HG03432 (cell line): ENCODE results near the gene AHNAK2.
"Not testable (repeated sequence)": the region's sequence is repeated elsewhere in the genome, so short reads cannot be mapped to it uniquely, and the experiment has no call there.

Source experiments
- ATAC-seq: cut with Tn5 transposase; IDR thresholded peaks from one replicate; pipeline ENCODE4 v1.9.1; 2021; ENCODE audit warnings: mild to moderate bottlenecking, moderate library complexity; ENCODE audit not compliant: unreplicated experiment

The AHNAK2 gene

DNA sequence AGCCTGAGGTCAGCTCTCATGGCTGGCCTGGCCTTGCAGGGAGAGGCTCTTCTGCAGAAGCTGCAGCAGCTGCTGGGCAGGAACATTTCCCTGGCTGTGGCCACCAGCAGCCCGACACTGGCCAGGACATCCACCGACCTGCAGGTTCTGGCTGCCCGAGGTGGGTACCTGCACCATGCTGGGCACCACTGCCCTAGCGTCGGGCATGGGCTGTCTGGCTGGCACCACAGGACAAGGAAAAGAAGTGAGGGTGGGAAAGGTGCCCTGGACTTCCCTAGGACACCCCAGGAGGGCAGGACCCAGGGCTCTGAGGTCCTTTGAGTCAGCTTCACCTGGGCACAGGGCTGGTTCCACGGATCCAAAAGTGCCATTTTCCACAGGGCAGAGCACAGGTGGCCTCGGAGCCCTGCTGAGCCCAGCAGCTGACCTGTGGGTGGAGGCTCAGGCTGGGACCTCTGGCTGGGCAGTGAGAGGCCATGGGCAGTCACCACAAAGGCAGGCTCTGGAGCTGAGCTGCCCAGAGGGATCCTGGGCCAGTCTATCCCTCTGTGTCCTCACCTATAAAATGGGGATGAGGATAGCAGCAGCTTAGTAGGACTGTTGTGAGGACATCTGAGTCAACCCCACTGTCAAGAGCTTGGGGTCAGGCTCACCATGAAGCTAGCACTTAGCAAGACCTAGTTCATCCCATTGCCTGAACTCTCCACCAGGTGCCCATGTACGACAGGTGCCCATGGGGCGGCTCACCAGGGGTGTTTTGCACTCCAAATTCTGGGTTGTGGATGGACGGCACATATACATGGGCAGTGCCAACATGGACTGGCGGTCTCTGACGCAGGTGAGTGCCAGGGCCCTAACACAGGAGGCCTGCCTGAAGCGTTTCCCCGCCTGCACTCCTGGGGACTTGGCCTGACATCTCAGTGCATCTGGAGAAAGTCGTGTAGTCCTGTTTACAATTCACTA lies 48.6 kb downstream of the AHNAK2 start:
- no peak for ATAC-seq

- no peak for ATAC-seq
Observed at GRCh38 chr14:104928391-104929133, 49.6 kb downstream of the AHNAK2 start.

GRCh38 chr14:104927901-104928300 lies 50.3 kb downstream of the AHNAK2 start:
- ATAC-seq, result no peak

GRCh38 chr14:104927432-104927816 lies 50.8 kb downstream of the AHNAK2 start:
- ATAC-seq, result no peak

DNA sequence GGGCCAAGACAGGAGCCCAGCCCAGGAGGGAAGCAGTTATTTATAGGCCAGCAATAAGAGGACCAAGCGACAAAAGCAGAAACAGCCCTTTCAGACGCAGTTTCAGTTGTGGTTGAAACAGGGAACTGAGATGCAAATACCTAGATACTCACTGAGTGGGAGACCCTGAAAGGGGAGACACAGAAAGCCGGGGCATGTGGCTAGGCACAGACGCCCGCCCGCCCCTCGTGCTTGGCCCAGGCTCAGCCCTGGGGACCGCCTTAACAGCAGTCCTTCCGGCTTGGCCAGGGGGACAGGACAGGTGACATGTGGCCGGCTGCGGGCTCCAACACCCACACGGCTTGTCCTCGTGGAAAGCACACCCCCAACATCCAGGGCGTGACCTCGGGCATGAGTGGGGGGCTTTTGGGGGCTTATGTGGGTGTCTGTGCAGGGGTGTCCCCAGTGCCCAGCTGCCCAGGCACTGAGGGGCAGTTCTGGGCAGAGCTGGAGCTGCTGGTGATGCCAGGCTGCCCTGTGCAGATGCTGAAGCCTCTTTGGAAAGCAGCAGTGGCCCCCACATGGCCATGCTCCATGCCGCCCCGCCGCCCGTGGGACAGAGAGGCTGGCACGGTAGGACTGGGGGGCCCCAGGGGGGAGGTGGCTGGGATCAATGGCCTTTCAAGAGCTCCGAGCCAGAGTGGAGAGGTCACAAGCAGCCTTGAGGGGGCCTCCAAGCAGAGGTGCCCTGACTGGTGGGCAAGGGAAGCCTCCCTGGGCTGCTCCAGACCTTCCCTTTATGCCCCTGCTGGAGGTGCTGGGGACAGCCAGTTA lies 51.3 kb downstream of the AHNAK2 start:
- ATAC-seq, result peak; percentile 75

GRCh38 chr14:104925855-104926609 lies 52.1 kb downstream of the AHNAK2 start:
- ATAC-seq, result peak; percentile 2

- no peak for ATAC-seq
Observed at GRCh38 chr14:104925214-104925854, 52.8 kb downstream of the AHNAK2 start.

DNA sequence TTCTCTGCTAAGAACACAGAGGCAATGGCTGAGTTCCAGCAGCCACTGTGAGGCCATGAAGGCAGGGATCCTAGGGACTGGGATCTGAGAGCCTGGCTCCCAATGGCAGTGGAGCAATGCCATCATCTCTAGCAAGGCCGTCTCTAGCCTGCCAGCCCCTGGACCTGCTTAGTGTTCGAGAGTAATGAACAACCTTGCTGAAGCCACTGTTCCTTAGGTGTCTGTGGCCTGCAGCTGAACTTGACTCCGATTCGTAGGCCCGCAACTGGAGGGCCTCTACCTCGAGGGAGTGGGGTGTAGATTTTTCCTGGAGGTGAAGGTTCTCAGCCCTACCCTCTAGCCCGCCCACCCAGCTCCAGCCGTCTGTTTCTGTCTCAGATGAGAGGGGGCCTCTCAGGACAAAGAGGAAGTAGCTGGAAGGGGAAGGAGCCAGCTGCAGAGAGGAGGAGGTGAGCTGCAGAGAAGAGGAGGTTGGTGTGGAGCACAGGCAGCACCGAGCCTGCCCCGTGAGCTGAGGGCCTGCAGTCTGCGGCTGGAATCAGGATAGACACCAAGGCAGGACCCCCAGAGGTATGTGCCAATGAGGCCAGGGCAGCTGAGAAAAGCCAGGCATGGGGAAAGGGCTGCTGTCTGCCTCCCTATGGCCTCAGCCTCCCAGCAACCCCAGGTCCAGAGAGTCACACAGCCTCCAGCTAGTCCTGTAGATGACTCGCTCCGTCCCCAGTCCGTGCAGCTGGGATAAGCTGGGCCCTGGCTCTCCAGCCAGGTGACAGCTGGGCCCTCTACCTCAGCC lies 53.6 kb downstream of the AHNAK2 start, which contains the start of gene PLD4:
PLD4 (plus strand) TSS at position 459 of the 793 bp plus-strand sequence. CDS start 2,262 bp downstream, outside the sequence.
- ATAC-seq, result no peak

DNA sequence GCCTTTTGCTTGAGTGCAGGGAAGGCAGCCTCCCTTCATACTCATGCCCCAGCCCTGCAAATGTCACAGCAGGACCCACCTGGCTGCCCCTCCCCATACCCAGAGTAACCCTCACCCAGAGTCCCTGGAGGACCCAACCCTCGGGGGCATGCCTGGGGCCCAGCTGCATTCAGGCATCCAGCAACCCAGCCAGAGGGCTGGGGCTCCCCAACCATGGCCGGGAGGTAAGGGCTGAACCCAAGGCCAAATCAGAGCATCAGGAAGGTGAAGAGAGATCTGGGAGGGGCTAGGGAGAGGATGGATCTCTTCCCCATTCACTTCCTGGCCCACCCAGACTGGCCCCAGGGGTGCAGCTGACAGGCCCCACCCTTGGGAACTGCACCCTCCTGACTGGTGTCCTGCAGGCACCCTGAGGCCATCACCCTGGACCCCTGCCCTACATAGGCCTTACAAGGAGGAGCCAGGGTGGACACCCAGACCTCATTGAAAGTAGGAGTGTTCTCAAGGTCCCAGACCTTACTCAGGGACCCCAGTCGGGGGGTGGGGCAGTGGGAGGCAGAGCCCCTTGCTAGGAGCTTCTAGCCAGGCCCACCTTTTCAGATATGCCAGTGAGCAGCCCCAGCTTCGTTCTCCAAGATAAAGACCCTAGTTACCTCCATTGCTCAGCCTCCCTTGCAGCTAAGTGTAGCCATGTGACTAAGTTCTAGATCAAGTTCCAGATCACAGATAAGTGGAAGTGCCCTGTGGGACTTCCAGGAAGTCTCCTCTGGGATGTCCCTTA lies 54.3 kb downstream of the AHNAK2 start:
- ATAC-seq, result no peak

DNA sequence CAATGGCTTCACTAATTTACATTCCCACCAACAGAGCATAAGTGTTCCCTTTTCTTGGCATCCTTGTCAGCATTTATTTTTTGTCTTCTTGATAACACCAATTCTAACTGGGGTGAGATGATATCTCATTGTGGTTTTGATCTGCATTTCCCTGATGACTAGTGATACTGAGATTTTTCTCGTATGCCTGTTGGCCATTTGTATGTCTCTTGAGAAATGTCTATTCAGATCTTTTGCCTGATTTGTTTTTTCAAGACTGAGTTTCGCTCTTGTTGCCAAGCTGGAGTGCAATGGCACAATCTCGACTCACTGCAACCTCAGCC lies 58.2 kb downstream of the AHNAK2 start:
- no peak for ATAC-seq

GRCh38 chr14:104919152-104919992 lies 58.8 kb downstream of the AHNAK2 start:
- not testable (repeated sequence) for ATAC-seq

- no peak for ATAC-seq
Observed at GRCh38 chr14:104917993-104918392, 60.2 kb downstream of the AHNAK2 start.

DNA sequence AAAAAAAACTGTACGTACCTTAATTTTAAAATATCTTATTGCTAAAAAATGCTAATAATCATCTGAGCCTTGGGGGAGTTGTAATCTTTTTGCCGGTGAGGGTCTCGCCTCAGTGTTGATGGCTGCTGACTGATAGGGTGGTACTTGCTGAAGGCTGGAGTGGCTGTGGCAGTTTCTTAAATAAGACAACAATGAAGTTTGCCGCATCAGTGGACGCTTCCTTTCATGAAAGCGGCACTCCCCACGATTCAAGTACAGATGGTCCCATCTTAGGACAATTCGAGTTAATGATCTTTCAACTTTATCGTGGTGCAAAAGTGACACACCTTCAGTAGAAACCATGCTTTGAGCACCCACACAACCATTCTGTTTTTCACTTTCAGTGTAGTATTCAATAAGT lies 61.1 kb downstream of the AHNAK2 start:
- ATAC-seq, result no peak

GRCh38 chr14:104913435-104913834 lies 64.7 kb downstream of the AHNAK2 start:
- no peak for ATAC-seq

GRCh38 chr14:104912053-104912452 lies 66.1 kb downstream of the AHNAK2 start:
- no peak for ATAC-seq

DNA sequence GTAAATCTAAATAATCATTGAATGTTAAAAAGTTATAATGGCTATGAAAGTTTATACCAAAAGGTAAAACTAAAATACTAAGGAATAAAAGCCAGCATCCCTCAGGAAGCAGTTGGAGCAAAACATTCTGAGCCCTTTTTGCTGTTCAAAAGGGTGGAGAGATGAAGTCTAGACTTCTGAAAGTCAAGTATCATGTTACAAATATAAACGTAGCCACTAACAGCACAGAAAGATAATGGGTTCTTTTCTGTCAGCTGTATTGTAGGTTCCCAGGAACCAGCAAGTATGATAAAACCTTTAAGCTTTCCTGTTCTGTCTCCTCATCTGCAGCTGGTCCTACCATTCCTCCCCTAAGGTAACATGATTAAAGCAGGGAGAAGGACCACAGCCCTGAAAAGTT lies 69.9 kb downstream of the AHNAK2 start:
- no peak for ATAC-seq

DNA sequence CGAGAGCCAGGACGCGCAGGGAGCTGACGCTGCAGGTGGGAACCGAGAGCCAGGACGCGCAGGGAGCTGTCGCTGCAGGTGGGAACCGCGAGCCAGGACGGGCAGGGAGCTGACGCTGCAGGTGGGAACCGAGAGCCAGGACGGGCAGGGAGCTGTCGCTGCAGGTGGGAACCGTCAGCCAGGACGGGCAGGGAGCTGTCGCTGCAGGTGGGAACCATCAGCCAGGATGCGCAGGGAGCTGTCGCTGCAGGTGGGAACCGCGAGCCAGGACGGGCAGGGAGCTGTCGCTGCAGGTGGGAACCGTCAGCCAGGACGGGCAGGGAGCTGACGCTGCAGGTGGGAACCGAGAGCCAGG lies 72.6 kb downstream of the AHNAK2 start:
- not testable (repeated sequence) for ATAC-seq
